NCI-H146 treated with DMSO at 0.1 percent for 48 hours (cell line): ENCODE data around the gene ASCL5.

Experiments used
- DNase-seq: peaks from one replicate; lab custom pipeline; 2025; ENCODE audit not compliant: unreplicated experiment; lab: John Stamatoyannopoulos, UW

Gene ASCL5

DNA sequence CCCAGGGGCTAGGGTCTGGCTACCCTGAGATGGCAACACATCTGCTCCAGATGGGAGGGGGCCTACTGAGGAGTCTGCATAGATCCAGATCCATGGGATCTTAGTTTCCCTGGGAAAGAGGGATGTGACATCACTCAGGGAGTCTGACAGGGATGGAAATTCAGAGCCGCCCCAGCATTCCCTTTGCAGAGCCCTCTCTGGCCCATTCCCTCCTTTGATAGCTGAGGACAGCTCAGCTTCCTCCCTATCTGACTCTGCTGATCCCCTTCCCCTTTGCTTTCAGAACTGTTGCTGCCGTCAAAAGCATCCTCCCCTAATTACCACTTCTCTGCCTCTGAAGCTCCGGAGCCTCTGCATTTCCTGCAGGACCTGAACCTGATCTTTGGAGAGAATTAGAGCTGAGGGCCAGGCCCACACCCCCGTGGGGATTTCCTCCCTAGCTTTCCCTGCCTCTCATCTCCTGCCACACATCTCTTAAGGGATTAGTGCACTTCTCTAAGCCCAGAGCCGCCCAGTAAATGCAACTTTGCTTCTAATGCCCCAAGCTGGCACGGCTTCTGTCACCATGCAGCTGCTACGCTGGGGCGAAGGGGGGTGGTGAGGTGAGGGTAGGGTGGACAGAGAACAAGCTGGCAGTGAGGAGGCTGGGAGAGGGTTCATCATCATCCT is 9.5 kb upstream of the ASCL5 start:
- DNase-seq = no peak

DNA sequence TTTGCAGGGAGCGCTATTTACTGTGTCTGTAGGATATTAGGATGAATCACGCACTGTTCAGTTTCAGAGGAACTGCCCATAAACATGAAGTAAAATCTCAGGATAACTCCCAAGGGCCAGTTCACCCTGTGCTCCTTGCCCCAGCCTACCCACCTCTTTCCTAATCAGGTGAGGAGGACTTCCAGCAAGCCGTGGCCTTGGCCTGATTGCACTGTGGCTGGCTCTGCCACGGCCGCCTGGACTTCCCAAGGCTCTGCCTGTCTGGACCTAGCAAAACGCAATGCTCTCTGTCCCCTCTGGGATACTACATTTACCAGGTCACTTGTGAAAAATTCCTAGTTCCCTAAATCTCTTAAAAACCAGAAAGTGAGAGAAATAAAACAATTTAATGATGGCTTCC is 7.4 kb upstream of the ASCL5 start:
- no peak for DNase-seq

GRCh38 chr1:201131398-201131797 is 4.4 kb upstream of the ASCL5 start:
- DNase-seq = no peak

- DNase-seq = no peak
Observed at GRCh38 chr1:201128962-201129361, 2.0 kb upstream of the ASCL5 start.

GRCh38 chr1:201128476-201128875 is 1.5 kb upstream of the ASCL5 start:
- DNase-seq = no peak

DNA sequence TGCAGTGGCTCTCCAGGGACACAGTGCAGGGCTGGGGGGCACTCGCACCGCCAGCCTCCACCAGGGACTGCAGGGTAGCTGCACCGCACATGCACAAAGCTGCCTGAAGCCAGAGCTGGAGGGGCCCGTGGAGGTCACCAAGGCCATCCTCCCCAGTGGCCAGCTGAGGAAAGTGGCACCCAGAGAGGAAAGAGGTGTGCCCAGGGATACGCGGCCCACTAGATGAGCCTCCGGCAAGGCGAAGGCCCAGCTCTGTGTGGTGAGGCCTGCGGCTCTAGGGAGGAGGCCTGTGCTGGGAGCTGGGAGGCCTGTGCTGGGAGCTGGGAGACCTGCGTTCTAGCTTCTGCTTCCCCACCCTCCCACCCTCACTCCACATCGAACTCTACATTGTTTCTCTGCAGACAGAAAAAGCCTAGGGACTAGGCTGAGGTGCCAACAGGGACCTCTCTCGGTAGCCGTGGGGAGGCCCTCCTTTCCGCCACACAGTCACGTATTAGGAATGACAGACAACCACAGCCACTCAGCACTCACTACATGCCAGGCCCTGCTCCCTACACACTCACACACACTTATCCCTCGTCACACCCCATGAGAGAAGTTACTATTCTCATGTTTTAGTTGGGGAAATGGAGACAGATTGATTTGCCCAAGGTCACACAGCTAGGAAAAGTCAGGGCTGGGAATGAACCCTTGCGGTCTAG is 921 bp upstream of the ASCL5 start:
- no peak for DNase-seq

- no peak for DNase-seq
Observed at GRCh38 chr1:201126463-201126831, 537 bp downstream of the ASCL5 start.

DNA sequence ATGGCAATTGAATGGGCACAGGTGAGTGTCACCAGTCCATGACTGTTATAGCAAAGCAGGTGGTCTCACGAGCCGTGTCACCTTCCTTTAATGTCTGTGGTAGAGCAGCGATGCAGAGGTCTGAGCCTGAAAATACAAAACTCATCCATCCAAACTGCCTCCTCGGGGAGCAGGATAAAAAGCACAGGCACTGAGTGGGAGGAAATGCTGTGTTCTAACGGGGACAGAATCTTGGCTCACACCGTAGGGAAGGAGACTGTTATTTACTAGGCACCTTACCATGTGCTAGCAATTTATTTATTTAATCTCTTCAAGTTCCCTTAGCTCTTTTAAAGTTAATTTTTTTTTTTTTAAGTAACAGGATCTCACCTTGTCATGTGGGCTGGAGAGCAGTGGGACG is 1.2 kb downstream of the ASCL5 start:
- DNase-seq = no peak

DNA sequence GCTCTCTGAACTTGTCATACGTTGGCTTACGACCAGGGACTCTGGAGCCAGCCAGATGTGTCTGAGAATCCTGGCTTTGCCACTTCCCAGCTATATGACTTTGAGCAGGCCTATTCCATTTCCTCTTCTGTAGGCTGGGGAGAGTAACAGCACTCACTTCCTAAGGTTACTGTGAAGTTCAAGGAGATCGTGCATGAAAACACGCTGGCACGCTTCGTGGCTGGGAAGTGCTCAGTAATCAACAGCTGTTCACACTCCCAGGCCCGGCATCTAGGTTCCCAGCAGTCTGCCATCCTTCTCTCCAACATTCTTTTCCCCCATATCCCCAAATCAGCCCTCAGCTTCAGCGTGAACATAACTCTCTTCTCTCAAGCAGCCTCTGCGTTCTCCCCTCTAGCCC is 2.0 kb downstream of the ASCL5 start:
- no peak for DNase-seq

GRCh38 chr1:201123866-201124265 is 3.1 kb downstream of the ASCL5 start:
- no peak for DNase-seq

DNA sequence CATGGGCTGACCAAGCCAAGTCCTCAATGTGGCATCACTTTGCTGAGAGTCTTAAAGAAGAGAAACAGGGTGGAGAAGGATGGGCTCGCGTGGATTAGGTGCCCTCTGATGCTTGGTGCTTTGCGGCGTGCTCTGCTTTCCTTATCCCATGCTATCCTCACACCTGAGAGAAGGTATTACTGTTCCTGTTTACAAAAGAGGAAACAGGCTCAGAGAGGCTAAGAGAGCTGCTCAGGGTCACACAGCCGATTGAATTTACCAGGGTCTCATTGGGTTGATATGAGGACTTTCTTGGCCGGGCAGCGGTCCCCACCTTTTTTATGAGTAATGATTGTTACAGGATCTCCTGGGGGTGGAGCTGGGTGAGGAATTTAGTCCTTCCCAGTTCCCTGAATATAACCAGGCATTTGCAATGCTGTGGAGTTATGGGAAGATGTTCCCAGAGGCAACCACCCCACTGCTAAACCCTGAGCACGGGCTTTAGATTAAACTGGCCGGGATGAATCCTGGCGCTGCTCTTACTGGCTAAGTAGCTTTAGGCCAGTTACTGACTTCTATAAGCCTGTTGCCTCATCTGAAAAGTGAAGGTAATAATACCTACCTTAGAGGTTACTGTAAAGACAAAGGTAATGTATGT is 4.5 kb downstream of the ASCL5 start:
- DNase-seq = no peak

DNA sequence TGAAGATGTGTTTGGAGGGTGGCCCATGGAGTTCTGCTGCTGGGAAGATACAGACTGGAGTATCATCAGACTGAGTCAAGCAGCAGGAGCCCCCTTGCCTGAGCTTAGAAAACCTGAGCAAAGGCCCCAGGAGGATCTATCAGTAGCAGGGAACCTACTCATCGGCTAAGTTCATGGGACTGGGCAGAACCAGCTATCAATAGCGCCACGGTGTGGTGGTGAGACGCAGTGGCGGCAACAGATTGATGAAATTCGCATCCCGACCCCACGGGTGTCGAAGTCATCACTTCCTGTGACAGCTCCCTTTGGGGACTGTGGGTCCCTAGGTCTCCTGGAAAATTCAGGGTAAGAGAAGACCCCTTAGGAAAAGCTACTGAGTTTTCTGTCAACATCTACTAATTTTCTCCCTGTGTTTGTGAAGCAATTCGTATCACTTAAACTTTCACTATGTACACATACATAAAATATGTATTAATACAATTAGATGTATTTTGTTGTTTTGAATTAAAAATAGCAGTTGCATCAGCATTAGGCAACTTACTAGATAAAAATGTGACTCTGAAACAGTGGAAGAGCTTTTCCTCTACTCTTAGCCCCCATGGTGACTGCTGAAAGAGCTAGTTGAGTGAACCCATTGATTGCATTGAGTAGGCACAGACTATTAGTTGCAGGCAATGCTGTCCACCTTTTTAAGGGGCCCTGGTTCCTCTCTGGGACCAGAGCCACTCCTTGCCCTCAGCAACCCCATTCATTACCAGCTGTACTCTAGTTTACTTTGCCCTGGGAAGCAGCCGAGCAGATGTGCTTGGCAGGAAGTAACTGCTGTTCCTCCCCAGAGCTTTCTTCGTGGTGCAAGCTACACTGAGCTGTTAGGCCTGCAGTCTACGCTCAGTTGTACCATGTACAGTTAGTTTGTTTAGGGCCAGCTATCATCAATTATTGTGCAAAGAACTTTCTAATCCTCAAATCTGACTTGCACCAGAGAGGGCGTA is 7.5 kb downstream of the ASCL5 start:
- peak; percentile 3 for DNase-seq

DNA sequence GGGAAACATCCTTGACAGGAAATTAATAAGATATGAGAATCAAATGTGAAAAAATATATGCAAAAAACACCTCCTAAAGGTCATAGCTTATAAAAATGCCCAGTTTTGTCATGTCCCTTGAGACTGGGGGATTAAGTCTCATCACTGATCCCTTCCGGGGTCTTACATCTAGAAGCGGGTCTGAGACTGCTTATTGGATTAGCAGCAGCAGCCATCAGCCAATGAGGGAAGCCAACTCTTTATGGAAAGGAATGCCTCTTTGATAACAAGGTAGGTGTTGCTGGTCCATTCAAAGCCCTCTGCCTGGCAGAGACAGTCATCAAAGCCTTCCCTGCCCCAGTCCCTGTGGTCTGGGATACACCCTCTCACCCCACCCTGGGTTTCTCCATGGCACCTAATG is 10.9 kb downstream of the ASCL5 start:
- no peak for DNase-seq

DNA sequence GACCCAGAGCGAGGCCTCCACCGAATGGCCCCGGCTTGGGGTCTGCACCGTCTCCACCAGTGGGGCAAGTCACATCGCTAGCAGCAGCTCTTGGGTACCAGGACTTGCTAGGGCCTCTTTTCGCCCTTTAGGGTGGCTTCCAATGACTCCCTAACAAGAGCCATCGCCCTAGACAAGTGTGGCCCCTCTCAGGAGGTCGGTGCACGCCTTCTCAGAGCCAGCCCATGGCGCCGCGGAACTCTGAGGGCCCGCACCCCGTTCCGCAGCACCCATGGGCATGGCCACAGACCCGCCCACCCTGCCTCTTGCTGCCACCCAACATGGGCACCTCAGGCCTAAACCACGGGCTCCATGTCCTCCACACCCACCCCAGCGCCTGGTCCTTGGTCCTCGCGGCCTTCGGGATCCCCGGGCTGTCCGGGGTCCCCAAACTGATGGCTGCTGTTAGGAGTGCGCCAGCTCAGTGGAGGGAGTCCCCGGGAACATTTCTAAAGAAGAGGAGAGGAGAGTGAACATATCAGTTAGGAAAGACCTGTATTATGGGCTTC is 11.5 kb downstream of the ASCL5 start:
- no peak for DNase-seq

DNA sequence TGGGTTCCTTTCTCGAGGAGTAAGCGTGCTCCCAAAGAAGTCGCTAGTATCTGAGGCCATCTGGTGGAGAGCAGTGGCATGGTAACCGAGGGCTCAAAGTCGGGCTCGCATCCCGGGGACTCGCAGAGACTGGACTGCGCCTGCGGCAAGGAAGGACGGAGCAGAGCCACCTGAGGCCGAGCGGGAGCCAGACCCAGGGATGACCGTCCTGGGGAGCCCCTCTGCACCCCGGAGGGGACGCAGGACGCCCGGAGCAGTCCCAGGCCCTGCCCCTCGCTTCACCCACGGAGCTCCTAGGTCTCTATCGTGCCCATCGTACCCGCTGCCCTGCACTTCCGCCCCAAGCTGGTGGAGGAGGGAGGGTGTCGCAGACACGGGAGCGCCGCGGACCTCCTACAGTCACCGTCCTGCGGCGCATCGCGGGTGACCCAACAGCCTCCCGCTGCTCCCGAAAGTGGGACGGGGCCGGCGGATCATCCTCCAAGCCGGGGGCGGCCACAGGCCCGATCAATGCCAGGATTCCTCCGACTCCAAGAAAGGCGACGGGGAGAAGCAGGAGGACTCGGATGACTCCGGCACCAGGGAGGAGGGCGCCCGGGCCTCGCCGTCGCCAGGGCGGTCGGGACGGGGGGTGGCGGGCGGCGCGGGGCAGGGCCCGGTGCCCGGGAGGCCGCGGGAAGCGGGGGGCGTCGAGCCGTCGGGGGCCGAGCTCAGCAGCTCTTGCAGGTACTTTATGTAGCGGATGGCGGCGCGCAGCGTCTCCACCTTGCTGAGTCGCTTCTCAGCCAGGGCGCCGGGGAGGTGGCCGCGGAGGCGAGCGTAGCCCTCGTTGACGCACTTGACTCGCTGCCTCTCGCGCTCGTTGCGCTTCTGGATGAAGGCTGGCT is 12.5 kb downstream of the ASCL5 start:
- DNase-seq = peak; percentile 87

DNA sequence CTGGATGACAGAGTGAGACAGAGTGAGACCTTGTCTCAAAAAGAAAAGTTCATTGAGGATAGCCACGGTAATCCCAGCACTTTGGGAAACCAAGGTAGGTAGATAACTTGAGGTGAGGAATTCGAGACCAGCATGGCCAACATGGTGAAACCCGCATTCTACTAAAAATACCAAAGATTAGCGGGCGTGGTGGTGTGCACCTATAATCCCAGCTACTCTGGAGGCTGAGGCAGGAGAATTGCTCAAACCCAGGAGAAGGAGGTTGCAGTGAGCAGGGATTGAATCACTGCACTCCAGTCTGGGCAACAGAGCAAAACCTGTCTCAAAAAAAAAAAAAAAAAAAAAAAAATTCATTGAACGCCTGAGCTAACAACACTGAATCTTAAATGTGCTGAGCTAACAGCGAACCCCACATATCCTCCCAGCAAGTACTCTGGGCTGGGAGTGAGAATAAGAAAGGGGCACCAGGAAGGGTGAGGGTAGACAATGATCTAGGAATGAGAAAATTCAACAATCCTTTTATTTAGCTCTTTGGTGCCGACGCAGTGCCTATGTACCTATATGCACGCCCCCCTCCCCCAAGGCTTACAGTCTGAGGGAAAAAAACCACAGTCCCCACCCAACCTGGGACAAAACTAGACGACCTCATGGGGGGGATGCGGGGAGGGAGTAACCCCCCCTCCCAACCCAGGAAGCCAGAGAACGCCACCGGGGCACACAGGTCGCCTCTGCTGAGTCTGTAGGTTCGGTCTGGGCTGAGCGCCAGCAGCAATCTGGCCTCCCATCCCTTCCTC is 13.3 kb downstream of the ASCL5 start:
- DNase-seq = no peak

GRCh38 chr1:201112926-201113325 is 14.1 kb downstream of the ASCL5 start:
- no peak for DNase-seq

DNA sequence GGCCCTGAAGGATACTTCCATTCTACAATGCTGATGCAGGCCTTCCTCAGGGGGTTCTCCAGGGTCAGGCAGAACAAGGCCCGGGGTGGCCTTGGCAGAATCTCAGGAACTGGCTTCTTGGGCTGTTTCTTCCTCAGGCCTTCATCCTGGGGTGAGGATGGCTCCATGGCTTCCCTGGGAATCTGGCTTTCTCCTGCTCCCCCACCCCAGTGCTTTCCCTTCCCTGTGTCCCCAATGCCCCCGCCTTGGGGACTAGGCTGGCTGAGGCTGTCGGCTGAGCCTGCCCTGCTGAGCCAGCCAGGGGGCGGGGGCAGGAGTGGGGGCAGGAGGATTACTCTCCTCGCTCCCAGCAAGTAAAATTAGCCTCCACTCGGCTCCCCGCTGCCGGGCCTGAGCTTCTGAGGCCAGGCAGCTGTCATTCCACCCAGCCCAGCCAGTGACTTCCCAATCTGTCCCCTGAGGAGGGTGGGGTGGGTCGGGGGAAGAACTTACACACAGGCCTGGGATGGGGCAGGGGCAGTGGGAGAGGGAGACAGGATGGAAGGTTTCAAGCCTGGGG is 14.7 kb downstream of the ASCL5 start, which contains the start of gene CACNA1S:
Gene CACNA1S (minus strand): TSS at position 254 of the 559 bp plus-strand sequence. CDS start 87 bp downstream, at position 167.
- DNase-seq = no peak

- no peak for DNase-seq
Observed at GRCh38 chr1:201111672-201112071, 15.3 kb downstream of the ASCL5 start.
